ENCODE measurements around the gene TNFAIP8. TPM values are rescaled to one million over a fixed set of nuclear protein-coding genes. Genes with fewer than 3 reads are reported as not detected.

The TNFAIP8 gene
- total and polyA plus RNA-seq, 9 donors: 1.4 to 14.6 (median 5.0) TPM

GRCh38 chr5:119374901-119375300 is 19.1 kb downstream of the TNFAIP8 start:
- no peaks in the 10 kb centered on the region for H3K27me3 ChIP-seq
- no peak overlapping the region for H3K27ac ChIP-seq
- H3K36me3 ChIP-seq: no peaks in the 10 kb centered on the region
- H3K4me1 ChIP-seq (ENCODE audit: insufficient read depth): no peaks in the 10 kb centered on the region
- no peak overlapping the region for H3K4me3 ChIP-seq
- TF ChIP-seq EP300 (IDR thresholded peaks at IDR 0.05): no peak
- TF ChIP-seq CTCF (IDR thresholded peaks at IDR 0.05): no peak
- no peak for TF ChIP-seq POLR2A (IDR thresholded peaks at IDR 0.05)
- no peaks in the 10 kb centered on the region for H3K9me3 ChIP-seq
- WGBS, 3 donors: 28 to 37% (median 35%) methylated on average over 2 of the region's 2 CpGs
- intact Hi-C loops (cut with DNase I): no loop called here
- no peak for DNase-seq

- no peaks in the 10 kb centered on the region for H3K4me1 ChIP-seq (ENCODE audit: insufficient read depth)
Measured at GRCh38 chr5:119377066-119377465, 21.2 kb downstream of the TNFAIP8 start.

GRCh38 chr5:119378075-119378700 is 22.4 kb downstream of the TNFAIP8 start:
- WGBS, 3 donors: 63 to 65% (median 64%) methylated on average over 3 of the region's 3 CpGs
- Histone ChIP-seq H3K4me3 (no peak overlapping the region), H3K36me3 (no peaks in the 10 kb centered on the region), H3K4me1 (ENCODE audit: insufficient read depth) (no peaks in the 10 kb centered on the region), H3K27me3 (no peaks in the 10 kb centered on the region), H3K9me3 (no peaks in the 10 kb centered on the region), H3K27ac (no peak overlapping the region)
- TF ChIP-seq CTCF (IDR thresholded peaks at IDR 0.05): no peak
- TF ChIP-seq POLR2A (IDR thresholded peaks at IDR 0.05): no peak
- TF ChIP-seq EP300 (IDR thresholded peaks at IDR 0.05): no peak
- no peak for DNase-seq
- intact Hi-C loops (cut with DNase I): no loop called here

More at GRCh38 chr5:119377066-119377465, 21.2 kb downstream of the TNFAIP8 start:
- Histone ChIP-seq H3K27ac (no peak overlapping the region), H3K27me3 (no peaks in the 10 kb centered on the region), H3K4me3 (no peak overlapping the region), H3K9me3 (no peaks in the 10 kb centered on the region), H3K36me3 (no peaks in the 10 kb centered on the region)
- TF ChIP-seq EP300 (IDR thresholded peaks at IDR 0.05) (no peak), CTCF (IDR thresholded peaks at IDR 0.05) (no peak), POLR2A (IDR thresholded peaks at IDR 0.05) (no peak)
- no peak for DNase-seq
- intact Hi-C loops (cut with DNase I): no loop called here
- 93 to 100% (median 100%) methylated on average over 1 of the region's 1 CpG for WGBS, 3 donors

- no peak overlapping the region for H3K4me3 ChIP-seq
- no peaks in the 10 kb centered on the region for H3K9me3 ChIP-seq
- intact Hi-C loops (cut with DNase I): no loop called here
- 95 to 99% (median 97%) methylated on average over 2 of the region's 2 CpGs for WGBS, 3 donors
- TF ChIP-seq EP300 (IDR thresholded peaks at IDR 0.05) (no peak), CTCF (IDR thresholded peaks at IDR 0.05) (no peak), POLR2A (IDR thresholded peaks at IDR 0.05) (no peak)
- H3K4me1 ChIP-seq (ENCODE audit: insufficient read depth): no peaks in the 10 kb centered on the region
- H3K27me3 ChIP-seq: no peaks in the 10 kb centered on the region
- H3K27ac ChIP-seq: no peak overlapping the region
- no peak for DNase-seq
- H3K36me3 ChIP-seq: no peaks in the 10 kb centered on the region
Measured at GRCh38 chr5:119379096-119379495, 23.3 kb downstream of the TNFAIP8 start.

All from ovary (tissue), 9 donors.